ENCODE results near the gene DAB2IP. TPM values are rescaled to one million over a fixed set of nuclear protein-coding genes. Genes with fewer than 3 reads are reported as not detected.

The DAB2IP gene
- polyA plus RNA-seq, 1 donor from 2014 or later: 17.3 TPM

GRCh38 chr9:121607434-121608167 is 43.8 kb upstream of the DAB2IP start:
- H3K4me3 ChIP-seq (ENCODE audit: low read length): no peak overlapping the region
- H3K9ac ChIP-seq (ENCODE audit: low read length): no peak overlapping the region
- H3K27ac ChIP-seq (ENCODE audit: low read length): no peak overlapping the region
- no peak overlapping the region for H2AFZ ChIP-seq (ENCODE audit: low read depth, low read length)
- H3K36me3 ChIP-seq (ENCODE audit: insufficient read depth, low read length): no peaks in the 10 kb centered on the region
- no peak overlapping the region for H3K4me2 ChIP-seq (ENCODE audit: low read length)
- no peaks in the 10 kb centered on the region for H4K20me1 ChIP-seq (ENCODE audit: insufficient read depth)
- TF ChIP-seq RAD21 (conservative IDR thresholded peaks at IDR 0.05) (no peak), EZH2 (IDR thresholded peaks at IDR 0.05; ENCODE audit: borderline replicate concordance, insufficient read depth, low read length, poor library complexity, severe bottlenecking) (no peak), TAF1 (IDR thresholded peaks at IDR 0.05; ENCODE audit: low read depth) (no peak), EP300 (conservative IDR thresholded peaks at IDR 0.05; ENCODE audit: poor library complexity, severe bottlenecking) (no peak), REST (IDR thresholded peaks at IDR 0.05; ENCODE audit: borderline replicate concordance) (no peak), CTCF (IDR thresholded peaks at IDR 0.05; ENCODE audit: poor library complexity, severe bottlenecking) (no peak), SMC3 (conservative IDR thresholded peaks at IDR 0.05; ENCODE audit: poor library complexity) (no peak), POLR2AphosphoS5 (IDR thresholded peaks at IDR 0.05) (no peak), MXI1 (conservative IDR thresholded peaks at IDR 0.05; ENCODE audit: poor library complexity, severe bottlenecking) (no peak)
- H3F3A ChIP-seq (ENCODE audit: insufficient read depth, low read length, poor library complexity, severe bottlenecking): no peaks in the 10 kb centered on the region
- H3K9me3 ChIP-seq (ENCODE audit: low read length): no peaks in the 10 kb centered on the region
- no peaks in the 10 kb centered on the region for H3K79me2 ChIP-seq (replicated peaks; ENCODE audit: insufficient read depth, low read length)
- H3K27me3 ChIP-seq (ENCODE audit: insufficient read depth, low read depth, low read length): no peaks in the 10 kb centered on the region
- H3K9me2 ChIP-seq (ENCODE audit: insufficient read depth, low read length): no peaks in the 10 kb centered on the region

- no peaks in the 10 kb centered on the region for H3K27me3 ChIP-seq (ENCODE audit: insufficient read depth, low read depth, low read length)
- H3K4me3 ChIP-seq (ENCODE audit: low read length): no peak overlapping the region
- H3K27ac ChIP-seq (ENCODE audit: low read length): no peak overlapping the region
- H3K9me2 ChIP-seq (ENCODE audit: insufficient read depth, low read length): no peaks in the 10 kb centered on the region
- H3K79me2 ChIP-seq (replicated peaks; ENCODE audit: insufficient read depth, low read length): no peaks in the 10 kb centered on the region
- no peaks in the 10 kb centered on the region for H3K36me3 ChIP-seq (ENCODE audit: insufficient read depth, low read length)
- H3K4me2 ChIP-seq (ENCODE audit: low read length): no peak overlapping the region
- no peak overlapping the region for H3K9ac ChIP-seq (ENCODE audit: low read length)
- no peaks in the 10 kb centered on the region for H3F3A ChIP-seq (ENCODE audit: insufficient read depth, low read length, poor library complexity, severe bottlenecking)
- TF ChIP-seq RAD21 (conservative IDR thresholded peaks at IDR 0.05) (no peak), TAF1 (IDR thresholded peaks at IDR 0.05; ENCODE audit: low read depth) (no peak), SMC3 (conservative IDR thresholded peaks at IDR 0.05; ENCODE audit: poor library complexity) (no peak), EZH2 (IDR thresholded peaks at IDR 0.05; ENCODE audit: borderline replicate concordance, insufficient read depth, low read length, poor library complexity, severe bottlenecking) (no peak), CTCF (IDR thresholded peaks at IDR 0.05; ENCODE audit: poor library complexity, severe bottlenecking) (no peak), REST (IDR thresholded peaks at IDR 0.05; ENCODE audit: borderline replicate concordance) (no peak), MXI1 (conservative IDR thresholded peaks at IDR 0.05; ENCODE audit: poor library complexity, severe bottlenecking) (no peak)
- H3K9me3 ChIP-seq (ENCODE audit: low read length): no peaks in the 10 kb centered on the region
- no peaks in the 10 kb centered on the region for H4K20me1 ChIP-seq (ENCODE audit: insufficient read depth)
- no peak overlapping the region for H2AFZ ChIP-seq (ENCODE audit: low read depth, low read length)
These were observed 43.1 kb upstream of the DAB2IP start for GRCh38 chr9:121608168-121608853.

All from neural cell (in vitro differentiated cells).